NCI-H460 (cell line): Measurements from ENCODE around the gene DAB2IP. TPM values are rescaled to one million over a fixed set of nuclear protein-coding genes. Genes with fewer than 3 reads are reported as not detected.
"Not testable (repeated sequence)": the region's sequence is repeated elsewhere in the genome, so short reads cannot be mapped to it uniquely, and the experiment has no call there.

Experiments used
- DNase-seq: peaks from one replicate; pipeline ENCODE4 v3.0.0-alpha.2; 2016; ENCODE audit warnings: low read depth; ENCODE audit errors: extremely low read depth
- total RNA-seq: library from RNA; depleted of rRNA; stranded (reverse); fragments of >200 nt; shearing (Covaris generic); gene quantifications from 2 replicates; pipeline ENCODE4 v1.2.3, GENCODE V29; 2014

DAB2IP gene
- total RNA-seq, 1 experiment from 2014 or later: 3.8 TPM

DNA sequence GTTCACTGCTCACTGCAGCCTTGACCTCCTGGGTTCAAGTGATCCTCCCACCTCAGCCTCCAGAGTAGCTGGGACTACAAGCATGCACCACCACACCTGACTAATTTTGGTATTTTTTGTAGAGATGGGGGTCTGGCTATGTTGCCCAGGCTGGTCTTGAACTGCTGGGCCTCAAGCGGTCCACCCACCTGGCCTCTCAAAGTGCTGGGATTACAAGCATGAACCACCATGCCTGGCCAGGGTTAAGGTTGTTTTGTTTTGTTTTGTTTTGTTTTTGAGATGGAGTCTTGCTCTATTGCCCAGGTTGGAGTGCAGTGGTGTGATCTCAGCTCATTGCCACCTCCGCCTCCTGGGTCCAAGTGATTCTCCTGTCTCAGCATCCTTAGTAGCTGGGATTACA is 28.0 kb upstream of the DAB2IP start:
- DNase-seq: not testable (repeated sequence)

DNA sequence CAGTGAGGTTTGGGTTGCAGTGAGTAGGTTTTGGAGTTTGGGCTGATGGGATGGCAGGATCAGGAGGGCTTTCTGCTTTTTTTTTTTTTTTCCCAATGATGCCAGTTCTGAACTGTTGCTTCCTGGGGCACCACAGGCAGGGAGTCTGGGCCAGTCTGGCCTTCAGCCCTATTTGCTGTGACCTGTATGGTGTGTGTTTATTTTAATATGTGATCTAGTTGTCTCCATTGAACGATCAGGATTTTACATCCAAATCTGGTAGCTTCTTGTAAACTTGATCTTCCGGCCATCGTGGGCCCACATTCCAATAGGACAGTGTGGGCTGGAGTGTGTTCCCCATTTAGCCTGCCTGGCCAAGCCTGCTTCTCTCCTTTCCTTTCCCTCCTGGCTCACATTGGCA is 25.8 kb upstream of the DAB2IP start:
- DNase-seq: no peak

- no peak for DNase-seq
These were observed 25.4 kb upstream of the DAB2IP start for GRCh38 chr9:121626012-121626411.

GRCh38 chr9:121627427-121627826 is 24.0 kb upstream of the DAB2IP start:
- no peak for DNase-seq

GRCh38 chr9:121628401-121628800 is 23.0 kb upstream of the DAB2IP start:
- DNase-seq: no peak

DNA sequence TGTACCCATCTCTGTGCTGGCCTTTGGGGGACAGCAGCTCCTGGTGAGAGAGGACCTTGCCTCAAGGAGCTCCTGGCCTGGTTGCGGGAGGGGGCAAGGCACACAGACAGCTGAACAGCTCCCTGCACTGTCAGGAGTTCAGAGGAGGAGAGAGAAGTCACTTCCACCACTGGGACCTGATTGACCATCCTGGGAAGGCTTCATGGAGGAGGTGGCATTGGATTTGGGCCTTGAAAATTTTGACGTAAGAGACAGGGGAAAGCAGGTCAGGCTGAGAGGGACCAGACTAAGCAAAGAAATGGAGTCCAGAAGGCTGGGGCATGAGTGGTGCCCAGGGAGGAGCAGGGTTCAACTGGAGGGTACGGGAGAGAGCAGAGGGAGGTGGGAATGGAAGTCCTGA is 20.3 kb upstream of the DAB2IP start:
- no peak for DNase-seq

GRCh38 chr9:121631978-121632418 is 19.4 kb upstream of the DAB2IP start:
- DNase-seq: no peak

DNA sequence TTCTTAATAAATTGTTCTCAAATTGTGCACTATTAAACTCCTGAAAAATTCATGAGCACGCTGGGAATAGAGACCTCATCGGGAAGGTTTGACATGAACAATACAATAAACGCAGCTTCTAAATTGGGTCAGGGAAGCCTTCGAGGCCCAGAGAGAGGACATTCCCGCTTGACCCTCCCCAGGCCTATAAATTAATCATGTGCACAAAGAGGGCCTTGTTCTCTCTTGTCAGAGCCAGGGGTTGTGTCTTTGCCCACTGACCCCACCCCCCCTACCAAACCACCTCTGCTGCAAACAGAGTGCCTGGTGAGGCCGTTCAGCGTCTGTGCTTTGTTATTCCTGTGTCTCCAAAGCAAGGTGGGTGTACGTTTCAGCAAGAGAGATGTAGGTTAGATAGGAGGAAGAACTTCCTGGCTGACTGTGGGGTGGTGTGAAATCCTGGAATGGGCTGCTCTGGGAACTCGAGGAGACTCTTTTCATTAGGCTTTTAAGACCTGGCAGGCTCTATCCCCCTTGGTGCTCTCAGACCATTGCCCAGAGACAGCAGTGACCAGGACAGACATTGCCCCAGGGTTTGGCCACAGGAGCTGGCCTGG is 18.2 kb upstream of the DAB2IP start:
- DNase-seq: no peak

GRCh38 chr9:121633736-121634135 is 17.7 kb upstream of the DAB2IP start:
- no peak for DNase-seq

GRCh38 chr9:121634329-121635261 is 16.8 kb upstream of the DAB2IP start:
- DNase-seq: no peak

DNA sequence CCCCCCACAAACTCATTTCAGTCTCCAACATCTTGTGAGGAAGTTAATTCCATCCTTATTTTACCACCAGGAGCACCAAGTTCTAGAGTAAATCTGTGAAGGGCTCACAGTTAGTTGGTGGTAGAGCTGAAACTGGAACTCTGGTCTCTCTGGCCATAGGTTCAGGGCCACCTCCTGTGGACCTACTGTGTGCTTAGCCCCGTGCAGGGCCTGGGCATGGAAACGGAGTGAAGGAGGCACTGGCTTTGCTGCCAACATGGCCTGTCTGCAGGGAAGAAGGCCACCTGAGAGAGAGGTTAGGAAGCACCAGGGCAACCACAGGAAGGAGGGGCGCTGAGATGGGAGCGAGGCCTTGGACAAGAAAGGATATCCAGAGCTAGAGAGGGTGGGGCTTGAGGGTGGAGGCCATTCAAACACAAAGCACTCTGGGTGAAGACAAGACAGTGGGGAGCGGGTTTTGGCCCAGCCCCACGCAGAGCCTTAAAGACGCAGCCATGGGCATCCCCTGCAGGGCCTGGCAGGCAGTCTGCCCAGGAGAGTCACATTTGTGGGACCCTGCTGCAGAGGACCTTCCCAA is 16.0 kb upstream of the DAB2IP start:
- no peak for DNase-seq

DNA sequence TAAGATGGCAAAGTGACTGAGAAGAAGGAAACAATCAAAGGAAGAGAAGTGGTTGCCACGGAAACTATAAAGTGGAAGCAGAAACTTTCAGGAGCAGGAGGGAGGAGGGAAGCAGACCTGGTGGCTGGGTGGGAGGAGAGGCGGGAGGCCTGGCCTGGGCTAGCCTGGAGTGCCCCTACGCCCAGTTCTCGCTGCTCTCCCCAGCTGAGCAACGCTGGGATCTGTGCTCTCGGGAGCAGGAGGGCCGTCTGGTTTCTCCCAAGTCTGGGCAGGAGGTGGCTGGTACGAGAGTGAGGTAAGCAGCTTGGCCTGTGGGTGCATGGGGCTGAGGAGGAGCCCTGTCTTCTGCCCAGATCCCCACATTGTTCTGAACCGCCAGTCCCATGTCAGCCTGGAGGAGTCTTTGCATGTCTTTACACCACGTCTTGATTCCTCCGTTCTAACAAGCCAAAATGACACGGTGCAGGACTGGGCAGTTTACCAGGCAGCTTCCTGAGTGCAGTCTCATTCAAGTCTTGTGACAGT is 15.0 kb upstream of the DAB2IP start:
- no peak for DNase-seq

DNA sequence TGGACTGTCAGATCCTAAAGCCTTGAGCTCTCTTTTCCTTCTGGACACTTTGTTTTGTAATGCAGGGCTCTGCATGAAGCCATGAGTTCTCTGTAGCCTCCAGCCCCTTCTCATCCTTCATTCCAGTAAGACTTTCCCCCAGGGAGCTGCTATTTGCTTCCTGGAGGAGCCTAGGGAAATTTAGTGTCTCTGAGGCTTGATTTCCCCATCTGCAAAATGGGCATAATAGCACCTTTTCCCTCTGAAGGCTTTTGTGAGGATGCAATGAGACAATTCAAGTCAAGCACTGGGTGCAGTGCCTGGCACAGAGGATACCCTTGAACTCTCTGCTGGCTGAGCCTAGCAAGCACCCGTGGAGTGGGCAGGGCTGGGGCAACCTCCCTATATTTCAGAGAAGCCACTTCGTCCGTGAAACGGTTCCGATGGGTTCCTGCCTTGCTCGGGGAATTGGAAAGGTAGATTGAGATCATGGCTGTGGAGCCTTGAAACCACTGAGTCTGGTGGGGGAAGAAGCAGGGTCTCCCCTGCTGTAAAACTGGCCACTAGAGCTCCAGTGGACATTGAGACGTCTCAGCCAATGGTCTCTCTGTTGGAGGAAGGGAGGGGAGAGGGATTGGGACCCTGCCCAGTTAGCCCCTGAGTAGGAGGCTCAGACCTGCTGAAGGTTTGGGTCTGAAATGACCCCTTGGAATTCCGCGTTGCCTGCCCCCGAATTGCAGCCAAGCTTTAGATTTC is 14.3 kb upstream of the DAB2IP start:
- DNase-seq: no peak

DNA sequence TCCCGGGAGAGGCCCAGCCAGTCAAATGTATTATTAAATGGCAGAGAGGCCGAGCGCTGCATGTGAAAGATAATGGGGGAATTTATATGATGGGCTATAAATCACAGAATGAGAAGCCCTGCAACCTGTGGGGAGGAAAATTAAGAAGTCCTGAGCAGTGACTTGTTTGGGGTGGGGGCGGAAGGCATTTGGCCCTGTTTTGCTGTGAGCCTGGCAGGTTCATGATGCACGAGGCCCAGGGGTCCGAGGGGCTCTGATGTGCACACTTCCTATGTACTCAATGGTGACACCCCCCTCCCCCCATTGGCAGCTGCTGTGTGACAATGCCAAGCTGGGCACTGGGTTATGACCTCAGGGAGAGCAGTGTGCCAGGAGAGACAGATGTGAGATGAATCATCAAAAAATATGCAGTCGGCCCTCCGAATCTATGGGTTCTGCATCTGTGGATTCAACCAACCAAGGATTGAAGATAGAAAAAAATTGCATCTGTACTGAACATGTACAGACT is 13.7 kb upstream of the DAB2IP start:
- DNase-seq: no peak

DNA sequence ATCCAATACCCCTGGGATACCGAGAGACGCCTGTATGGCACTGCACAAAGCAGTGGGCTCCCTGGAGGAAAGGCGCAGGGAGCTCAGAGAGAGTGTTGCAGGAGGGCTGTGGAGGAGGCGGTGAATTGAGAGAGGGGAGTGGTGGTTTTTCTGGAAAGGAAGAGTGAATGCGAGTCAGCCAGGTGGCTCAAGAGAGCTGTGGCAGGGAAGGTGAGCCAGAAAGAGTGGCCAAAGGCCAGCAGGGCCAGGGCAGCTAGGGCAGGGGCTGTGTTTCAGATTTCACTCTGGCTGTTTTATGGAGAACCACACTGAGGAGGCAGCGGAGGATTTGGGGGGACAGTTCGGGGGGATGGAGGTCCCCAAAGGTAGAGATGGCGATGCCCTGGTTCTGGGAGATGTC is 13.0 kb upstream of the DAB2IP start:
- no peak for DNase-seq

DNA sequence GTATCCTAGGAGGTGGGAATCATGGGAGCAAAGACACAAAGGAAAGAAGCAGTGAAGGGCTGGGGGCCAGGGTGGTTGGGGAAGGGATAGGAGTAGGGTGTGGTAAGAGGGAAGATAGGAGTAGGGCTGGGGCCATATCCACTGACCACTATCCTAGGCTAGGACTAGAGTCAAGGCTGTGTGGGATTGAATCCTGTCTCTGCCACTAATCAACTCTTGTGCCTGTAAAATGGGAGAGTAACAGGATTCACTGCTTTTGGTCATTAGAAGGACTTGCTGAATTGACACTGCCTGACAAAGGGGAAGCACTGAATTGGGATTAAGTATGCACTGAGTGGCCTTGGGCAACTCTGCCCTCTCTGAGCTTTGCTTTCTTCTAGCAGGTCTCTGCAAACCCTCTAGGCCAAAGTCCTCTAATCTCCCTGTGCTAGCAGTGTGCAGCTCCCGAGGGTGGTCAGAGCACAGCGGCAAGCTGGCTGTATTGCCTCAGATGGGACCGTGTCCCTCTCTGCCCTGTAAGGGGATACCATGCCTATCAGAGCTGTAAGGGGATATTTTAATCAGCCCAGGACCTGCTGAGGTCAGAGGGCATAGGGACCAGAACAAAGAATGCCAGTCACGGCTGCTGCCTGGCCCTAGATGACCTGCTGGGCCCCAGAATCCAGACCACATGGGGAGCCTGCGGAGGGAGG is 12.4 kb upstream of the DAB2IP start:
- no peak for DNase-seq

DNA sequence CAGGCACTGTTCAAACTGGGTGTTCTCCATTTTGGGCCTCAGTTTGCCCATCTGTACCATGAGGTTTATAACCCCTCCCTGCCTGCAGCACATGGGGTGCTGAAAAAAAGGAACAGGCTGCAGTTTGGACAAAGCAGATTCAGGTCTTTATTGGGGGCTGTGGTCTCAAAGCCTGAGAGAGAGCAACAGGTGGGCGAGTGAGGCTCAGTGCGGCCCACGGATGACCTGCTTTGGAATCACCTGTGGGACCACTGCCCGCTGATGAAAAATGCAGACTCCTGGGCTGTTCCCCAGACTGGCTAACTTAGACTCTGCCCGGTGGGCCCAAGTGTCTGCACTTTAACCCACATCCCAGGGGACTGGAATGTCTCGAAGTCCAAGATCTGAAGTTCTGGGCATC is 11.8 kb upstream of the DAB2IP start:
- DNase-seq: no peak

- no peak for DNase-seq
These were observed 11.4 kb upstream of the DAB2IP start for GRCh38 chr9:121640076-121640475.

- no peak for DNase-seq
These were observed 10.8 kb upstream of the DAB2IP start for GRCh38 chr9:121640491-121641223.
